Kidney (tissue), 14 donors: ENCODE measurements around the gene ZNF746. TPM values are rescaled to one million over a fixed set of nuclear protein-coding genes. Genes with fewer than 3 reads are reported as not detected.

Experiments used
- DNase-seq, 5 donors: peaks; one replicate each; pipeline ENCODE4 v3.0.0-alpha.2; 2013 to 2020
- FAIRE-seq: peaks from 2 replicates; lab custom pipeline; 2012; peaks lifted over from hg19 to GRCh38; lab: Jason Lieb, UNC
- H3K27ac ChIP-seq, 2 donors: one replicate each; pipeline ENCODE4 v1.7.0; 2013; ENCODE audit warnings: low read depth in 2 of 2, low read length in 2 of 2, inconsistent platforms in 1 of 2
- H3K27me3 ChIP-seq: one replicate; pipeline ENCODE4 v1.7.1; 2013; ENCODE audit warnings: low read length, inconsistent platforms; ENCODE audit not compliant: control insufficient read depth, insufficient read depth
- H3K36me3 ChIP-seq, 3 donors: one replicate each; pipeline versions ENCODE4 v1.7.0 to v1.7.1; 2013; ENCODE audit warnings: low read length in 3 of 3, control low read depth in 1 of 3, inconsistent platforms in 1 of 3; ENCODE audit not compliant: insufficient read depth in 3 of 3, control insufficient read depth in 2 of 3
- H3K4me1 ChIP-seq, 3 donors: one replicate each; pipeline versions ENCODE4 v1.7.0 to v1.7.1; 2013; ENCODE audit warnings: low read length in 3 of 3, inconsistent platforms in 1 of 3, low read depth in 1 of 3; ENCODE audit not compliant: control insufficient read depth in 2 of 3, insufficient read depth in 2 of 3
- H3K4me3 ChIP-seq, 3 donors: one replicate each; pipeline versions ENCODE4 v1.7.0 to v1.8.1; 2013; ENCODE audit warnings: low read length in 3 of 3, control low read depth in 1 of 3, inconsistent platforms in 1 of 3
- H3K9ac ChIP-seq, 3 donors: one replicate each; pipeline versions ENCODE4 v1.7.0 to v1.7.1; 2013; ENCODE audit warnings: low read length in 3 of 3, control low read depth in 1 of 3, inconsistent platforms in 1 of 3
- H3K9me3 ChIP-seq, 3 donors: one replicate each; pipeline versions ENCODE4 v1.7.0 to v1.7.1; 2013; ENCODE audit warnings: low read length in 3 of 3, control low read depth in 1 of 3, inconsistent platforms in 1 of 3; ENCODE audit not compliant: control insufficient read depth in 2 of 3, insufficient read depth in 1 of 3
- CTCF ChIP-seq: IDR thresholded peaks from 3 replicates; pipeline ENCODE4 v1.5.1; 2012; ENCODE audit warnings: mild to moderate bottlenecking, moderate library complexity, borderline replicate concordance; ENCODE audit not compliant: insufficient read depth; ENCODE audit errors: extremely low read depth
- intact Hi-C: fragments of 100-400 bp; cut with DNase I; formaldehyde crosslinking; loops from one replicate; pipeline ENCODE4 v1.11.1; 2022
- polyA plus RNA-seq: library from polyadenylated mRNA; stranded (reverse); fragments of 350-450 nt; fragmentation: Illumina TruSeq; extraction: RNeasy Lipid Tissue Mini Kit (QIAGEN cat#74804); gene quantifications from one replicate; pipeline ENCODE4 v1.2.3, GENCODE V29; 2014; ENCODE audit warnings: low read depth, low replicate concordance; ENCODE audit not compliant: insufficient read depth
- total RNA-seq: library from RNA; stranded (reverse); fragmentation: NEBNext Ultra II Directional; extraction: Animal tissue kit (Norgen Biotek cat#: 25700); gene quantifications from one replicate; pipeline ENCODE4 v1.2.1, GENCODE V29; 2021
- donor health status: control.
- donor health status: control.
- donor health status: control.
- donor health status: control.
- donor health status: control.
- donor health status: DM: yes; HTN: yes; CAD: no.
- donor health status: Normal renal cell carcinoma (clear cell type).

Gene ZNF746
- total and polyA plus RNA-seq, 2 donors from 2014 or later: 6.8 to 17.3 TPM

DNA sequence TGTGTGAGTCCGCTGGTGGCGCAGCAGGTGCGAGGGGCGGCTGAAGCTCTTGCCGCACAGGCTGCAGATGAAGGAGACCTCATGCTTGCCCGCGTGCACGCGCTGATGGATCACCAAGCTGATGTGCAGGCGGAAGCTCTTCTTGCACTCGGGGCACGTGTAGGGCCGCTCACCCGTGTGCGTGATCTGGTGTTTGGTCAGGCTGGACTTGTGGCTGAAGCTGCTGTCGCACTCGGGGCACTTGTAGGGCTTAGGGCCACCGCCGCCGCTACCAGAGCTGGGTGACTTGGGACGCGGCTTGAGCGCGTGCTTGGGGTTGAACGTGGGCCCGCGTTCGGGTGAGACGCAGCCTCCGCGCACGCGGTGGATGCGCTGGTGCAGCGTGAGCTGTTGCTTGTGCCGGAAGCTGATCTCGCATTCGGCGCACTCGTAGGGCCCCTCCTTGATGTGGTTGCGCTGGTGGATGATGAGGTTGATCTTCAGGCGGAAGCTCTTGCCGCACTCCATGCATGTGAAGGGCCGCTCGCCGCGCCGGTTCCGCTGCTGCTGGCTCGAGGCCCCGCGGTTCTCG lies 65.4 kb downstream of the ZNF746 start:
- FAIRE-seq: no peak
- peaks cover 0 to 9% (median 3%) of the 10 kb centered on the region in 3 donors for H3K36me3 ChIP-seq

DNA sequence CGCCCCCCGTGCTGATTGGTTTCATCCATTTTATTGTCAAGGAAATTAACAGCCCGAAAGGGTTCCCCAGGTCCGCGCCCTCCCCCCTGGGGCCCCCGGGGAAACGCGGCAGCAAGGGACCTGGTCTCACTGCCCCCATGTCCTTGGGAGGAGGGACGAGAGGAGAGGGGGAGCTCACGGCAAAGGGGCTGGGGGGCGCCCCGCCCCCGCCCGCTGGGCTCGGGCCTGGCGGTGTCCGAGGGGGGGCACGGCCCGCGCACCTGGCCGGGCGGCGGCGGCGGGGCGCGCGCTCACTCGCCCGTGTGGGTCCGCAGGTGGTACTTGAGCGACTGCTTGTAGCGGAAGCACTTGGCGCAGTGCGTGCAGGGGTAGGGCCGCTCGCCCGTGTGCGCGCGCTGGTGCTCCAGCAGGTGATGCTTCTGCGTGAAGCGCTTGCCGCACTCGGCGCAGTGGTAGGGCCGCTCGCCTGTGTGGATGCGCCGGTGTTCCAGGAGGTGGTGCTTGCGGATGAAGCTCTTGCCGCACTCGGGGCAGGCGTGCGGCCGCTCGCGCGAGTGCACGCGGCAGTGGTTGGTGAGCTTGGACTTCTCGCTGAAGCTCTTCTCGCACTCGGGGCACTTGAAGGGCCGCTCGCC lies 66.0 kb downstream of the ZNF746 start:
- no peak for TF ChIP-seq CTCF
- Histone ChIP-seq H3K36me3 (peaks cover 0 to 9% (median 3%) of the 10 kb centered on the region in 3 donors), H3K4me3 (no peak overlapping the region), H3K9ac (no peak overlapping the region), H3K27ac (no peak overlapping the region), H3K4me1 (no peaks in the 10 kb centered on the region), H3K27me3 (no peaks in the 10 kb centered on the region), H3K9me3 (no peaks in the 10 kb centered on the region)
- FAIRE-seq: no peak
- no peak for DNase-seq
- intact Hi-C loops: no loop called here

More for the DNA sequence above, 65.4 kb downstream of the ZNF746 start:
- Histone ChIP-seq H3K4me1 (no peaks in the 10 kb centered on the region), H3K4me3 (no peak overlapping the region), H3K9ac (no peak overlapping the region), H3K27me3 (no peaks in the 10 kb centered on the region), H3K9me3 (no peaks in the 10 kb centered on the region), H3K27ac (no peak overlapping the region)
- intact Hi-C loops: no loop called here
- DNase-seq: no peak
- TF ChIP-seq CTCF: no peak

- DNase-seq (no peak), FAIRE-seq (no peak)
- H3K4me3 ChIP-seq: no peak overlapping the region
- H3K9ac ChIP-seq: no peak overlapping the region
- H3K36me3 ChIP-seq: peaks cover 0 to 5% (median 3%) of the 10 kb centered on the region in 3 donors
- intact Hi-C loops: no loop called here
- H3K27me3 ChIP-seq: no peaks in the 10 kb centered on the region
- no peak for TF ChIP-seq CTCF
- H3K27ac ChIP-seq: no peak overlapping the region
- H3K4me1 ChIP-seq: no peaks in the 10 kb centered on the region
- H3K9me3 ChIP-seq: no peaks in the 10 kb centered on the region
These were observed 67.4 kb downstream of the ZNF746 start for GRCh38 chr7:149430192-149430591.
